GM19239 (cell line): ENCODE results near the gene ZMYM1.
"Not testable (repeated sequence)": the region's sequence is repeated elsewhere in the genome, so short reads cannot be mapped to it uniquely, and the experiment has no call there.

Source experiments
- DNase-seq: peaks from one replicate; pipeline ENCODE4 v3.0.0; 2011; ENCODE audit warnings: low spot score; ENCODE audit not compliant: insufficient read length
- FAIRE-seq: peaks from 2 replicates; lab custom pipeline; 2011; peaks lifted over from hg19 to GRCh38; lab: Jason Lieb, UNC

Gene ZMYM1

GRCh38 chr1:35069746-35070145 is 9.4 kb upstream of the ZMYM1 start:
- FAIRE-seq (no peak), DNase-seq (no peak)

- no peak for FAIRE-seq
- DNase-seq = no peak
Observed at GRCh38 chr1:35073265-35073811, 5.8 kb upstream of the ZMYM1 start.

- not testable (repeated sequence) for DNase-seq, FAIRE-seq
Observed at GRCh38 chr1:35076426-35076825, 2.8 kb upstream of the ZMYM1 start.

- no peak for DNase-seq
- FAIRE-seq = no peak
Observed at GRCh38 chr1:35080171-35080854, 1.1 kb downstream of the ZMYM1 start.

- FAIRE-seq (no peak), DNase-seq (no peak)
Observed at GRCh38 chr1:35085421-35085820, 6.2 kb downstream of the ZMYM1 start.

GRCh38 chr1:35097224-35097623 is 18.0 kb downstream of the ZMYM1 start:
- DNase-seq (no peak), FAIRE-seq (no peak)

- FAIRE-seq (no peak), DNase-seq (no peak)
Observed at GRCh38 chr1:35111106-35111505, 31.9 kb downstream of the ZMYM1 start.

- no peak for FAIRE-seq
- DNase-seq = no peak
Observed at GRCh38 chr1:35112668-35113067, 33.5 kb downstream of the ZMYM1 start.

- FAIRE-seq (no peak), DNase-seq (no peak)
Observed at GRCh38 chr1:35115459-35116383, 36.5 kb downstream of the ZMYM1 start.

- DNase-seq (peak; percentile 56), FAIRE-seq (no peak)
Observed at GRCh38 chr1:35120458-35121133, 41.4 kb downstream of the ZMYM1 start.

- FAIRE-seq (no peak), DNase-seq (no peak)
Observed at GRCh38 chr1:35122311-35122710, 43.1 kb downstream of the ZMYM1 start.

- FAIRE-seq (no peak), DNase-seq (no peak)
Observed at GRCh38 chr1:35126546-35126945, 47.4 kb downstream of the ZMYM1 start.

GRCh38 chr1:35129080-35129479 is 49.9 kb downstream of the ZMYM1 start:
- DNase-seq (no peak), FAIRE-seq (no peak)

GRCh38 chr1:35136780-35137179 is 57.6 kb downstream of the ZMYM1 start:
- DNase-seq = no peak
- no peak for FAIRE-seq

- DNase-seq, FAIRE-seq: not testable (repeated sequence)
Observed at GRCh38 chr1:35137590-35137989, 58.4 kb downstream of the ZMYM1 start.

GRCh38 chr1:35142294-35142693 is 63.1 kb downstream of the ZMYM1 start:
- not testable (repeated sequence) for FAIRE-seq, DNase-seq

- DNase-seq, FAIRE-seq: not testable (repeated sequence)
Observed at GRCh38 chr1:35142728-35143127, 63.5 kb downstream of the ZMYM1 start.

- no peak for DNase-seq
- FAIRE-seq = no peak
Observed at GRCh38 chr1:35143737-35144508, 64.7 kb downstream of the ZMYM1 start.

GRCh38 chr1:35145892-35146549 is 66.8 kb downstream of the ZMYM1 start:
- not testable (repeated sequence) for FAIRE-seq, DNase-seq
